NCI-H187 treated with DMSO at 0.1 percent for 48 hours (cell line): ENCODE results near the gene BTNL9.
"Not testable (repeated sequence)": the region's sequence is repeated elsewhere in the genome, so short reads cannot be mapped to it uniquely, and the experiment has no call there.

Source experiments
- DNase-seq: peaks from one replicate; lab custom pipeline; 2025; lab: John Stamatoyannopoulos, UW

Gene BTNL9

DNA sequence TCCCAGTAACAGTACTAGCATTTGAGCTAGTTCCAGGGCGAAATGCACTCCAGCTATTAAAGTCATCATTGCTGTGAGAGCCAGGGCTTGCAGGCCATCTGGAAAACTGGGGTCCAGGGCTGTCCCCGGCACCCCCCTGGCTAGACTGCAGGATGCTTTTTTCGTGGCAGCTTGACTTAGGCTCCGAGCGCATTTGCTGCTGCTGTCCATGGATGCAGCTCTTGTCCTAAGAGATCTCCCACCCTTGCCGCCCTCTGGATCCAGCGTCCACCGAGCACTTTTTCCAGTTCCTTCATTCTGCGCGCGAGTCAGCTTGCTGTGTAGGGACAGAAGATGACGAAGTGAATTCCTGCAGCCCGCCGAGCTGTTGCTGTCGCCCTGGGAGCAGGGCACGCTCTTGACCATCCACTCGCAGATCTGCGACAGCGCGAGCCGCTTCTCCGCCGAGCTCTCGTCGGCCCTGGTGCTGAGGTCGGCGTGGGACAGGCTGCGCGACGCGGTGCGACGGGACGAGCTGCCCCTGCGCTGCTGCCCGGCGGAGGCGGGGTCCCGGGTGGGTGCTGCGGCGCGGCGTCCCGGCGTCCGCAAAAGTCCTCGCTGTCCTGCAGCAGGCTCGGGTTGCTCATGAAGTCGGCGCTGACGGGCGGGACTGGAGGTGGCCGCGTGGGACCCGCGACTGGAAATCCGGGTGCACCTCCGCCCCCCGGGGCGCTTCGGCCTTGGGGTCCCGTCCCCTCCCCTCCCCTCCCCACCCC is 60.2 kb downstream of the BTNL9 start:
- DNase-seq: no peak

DNA sequence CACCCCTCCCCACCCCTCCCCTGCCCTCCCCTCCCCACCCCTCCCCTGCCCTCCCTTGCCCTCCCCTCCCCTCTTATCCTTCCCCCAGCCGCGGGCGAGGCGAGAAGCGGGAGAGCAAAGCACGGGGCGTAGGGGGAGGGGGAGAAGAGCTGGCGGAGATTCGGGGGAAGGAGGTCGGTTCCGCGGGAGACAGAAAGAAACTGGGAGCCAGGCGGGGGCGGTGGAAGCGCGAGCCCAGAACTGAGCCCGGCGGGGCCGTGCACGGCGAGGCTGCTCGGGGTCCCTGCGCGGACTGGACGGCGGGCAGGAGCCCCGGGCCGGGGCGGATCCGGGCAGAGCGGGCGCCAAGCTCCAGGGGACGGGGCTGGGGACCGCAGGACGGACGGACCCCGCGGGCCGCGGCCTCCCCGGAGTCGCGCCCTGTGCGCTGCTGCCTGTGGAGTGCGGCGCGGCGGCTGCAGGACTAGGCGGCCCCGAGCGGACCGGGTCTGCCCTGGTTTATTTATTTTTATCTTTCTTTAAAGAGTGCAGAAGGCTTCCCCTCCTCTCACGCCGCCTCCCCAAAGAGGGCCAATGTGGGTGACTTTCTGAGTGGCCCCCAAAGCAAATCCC is 61.1 kb downstream of the BTNL9 start:
- DNase-seq: not testable (repeated sequence)

DNA sequence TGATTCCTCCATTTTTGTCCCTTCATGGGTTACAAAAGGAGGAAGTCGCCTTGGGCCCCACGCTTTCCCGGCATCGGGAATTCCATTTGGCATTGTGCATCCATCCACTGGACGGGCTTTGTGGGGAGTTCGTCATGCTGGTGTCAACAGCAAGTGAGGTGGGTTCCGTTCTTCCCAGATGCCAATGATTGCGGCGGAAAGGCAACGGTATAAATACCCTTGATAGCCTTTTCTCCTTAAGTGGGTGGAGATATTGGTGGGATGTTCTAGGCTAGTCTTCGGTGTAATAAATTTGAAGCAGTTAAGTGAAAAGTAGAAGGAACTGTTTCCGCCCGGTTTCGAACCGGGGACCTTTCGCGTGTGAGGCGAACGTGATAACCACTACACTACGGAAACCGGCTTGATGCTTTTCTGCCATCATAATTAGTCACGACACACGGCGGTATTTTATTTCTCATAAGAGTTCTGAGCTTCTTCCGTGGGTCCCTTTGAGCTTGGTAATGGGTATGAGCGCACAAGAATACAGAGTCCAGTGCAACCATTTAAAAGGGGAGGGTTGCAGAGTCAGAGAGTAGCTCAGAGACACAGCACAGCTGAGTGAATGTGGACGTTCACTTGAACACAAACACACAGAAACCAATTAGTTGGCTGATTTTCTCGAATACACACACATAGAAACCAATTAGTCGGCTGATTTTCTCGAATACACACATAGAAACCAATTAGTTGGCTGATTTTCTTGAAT is 62.0 kb downstream of the BTNL9 start:
- not testable (repeated sequence) for DNase-seq

DNA sequence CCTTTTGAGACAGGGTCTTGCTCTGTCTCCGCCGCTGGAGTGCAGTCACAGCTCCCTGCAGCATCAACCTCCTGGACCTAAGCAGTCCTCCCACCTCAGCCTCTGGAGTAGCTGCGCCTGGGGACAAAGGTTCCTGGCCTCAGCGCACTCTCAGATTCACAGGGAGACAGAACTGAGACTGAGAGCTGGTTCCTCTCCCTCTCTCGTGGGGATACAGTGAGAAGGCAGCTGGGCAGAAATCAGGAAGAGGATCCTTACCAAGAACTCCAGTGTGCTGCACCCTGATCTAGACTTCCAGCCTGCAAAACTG is 64.1 kb downstream of the BTNL9 start:
- DNase-seq: not testable (repeated sequence)

DNA sequence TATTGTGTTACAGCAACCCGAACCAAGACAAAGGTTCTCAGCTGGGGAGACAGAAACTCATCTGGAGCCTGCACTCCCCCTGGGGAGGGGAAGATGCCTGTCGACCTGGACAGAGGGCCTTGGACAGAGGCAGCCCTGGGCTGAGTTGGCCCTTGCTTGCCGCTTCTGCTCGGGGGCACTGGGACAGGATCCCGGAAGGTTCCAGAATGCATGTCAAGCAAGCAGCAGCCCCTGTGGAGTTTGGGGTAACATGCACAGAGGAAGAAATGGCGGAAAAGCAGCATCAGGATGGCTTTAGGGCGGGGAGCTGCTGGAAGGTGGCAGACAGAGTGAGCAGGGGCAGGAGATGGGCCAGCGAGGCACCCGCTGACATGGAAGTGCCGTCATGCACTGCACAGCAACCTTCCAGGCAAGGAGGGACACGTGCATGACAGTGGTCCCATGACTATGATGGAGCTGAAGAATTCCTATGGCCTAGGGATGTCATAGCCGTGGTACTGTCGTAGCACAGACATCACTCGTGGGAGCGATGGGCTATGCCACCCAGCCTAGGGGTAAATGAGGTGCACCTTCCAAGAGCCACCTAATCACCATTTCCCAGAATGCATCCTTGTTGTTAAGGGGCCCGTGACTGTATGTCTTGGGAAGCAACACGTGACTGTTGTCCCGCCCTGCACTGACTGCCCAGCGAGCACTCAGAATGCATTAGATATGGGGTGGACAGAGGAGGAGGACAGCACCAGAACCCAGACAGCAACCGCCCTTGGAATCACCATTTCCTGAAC is 64.7 kb downstream of the BTNL9 start:
- not testable (repeated sequence) for DNase-seq

DNA sequence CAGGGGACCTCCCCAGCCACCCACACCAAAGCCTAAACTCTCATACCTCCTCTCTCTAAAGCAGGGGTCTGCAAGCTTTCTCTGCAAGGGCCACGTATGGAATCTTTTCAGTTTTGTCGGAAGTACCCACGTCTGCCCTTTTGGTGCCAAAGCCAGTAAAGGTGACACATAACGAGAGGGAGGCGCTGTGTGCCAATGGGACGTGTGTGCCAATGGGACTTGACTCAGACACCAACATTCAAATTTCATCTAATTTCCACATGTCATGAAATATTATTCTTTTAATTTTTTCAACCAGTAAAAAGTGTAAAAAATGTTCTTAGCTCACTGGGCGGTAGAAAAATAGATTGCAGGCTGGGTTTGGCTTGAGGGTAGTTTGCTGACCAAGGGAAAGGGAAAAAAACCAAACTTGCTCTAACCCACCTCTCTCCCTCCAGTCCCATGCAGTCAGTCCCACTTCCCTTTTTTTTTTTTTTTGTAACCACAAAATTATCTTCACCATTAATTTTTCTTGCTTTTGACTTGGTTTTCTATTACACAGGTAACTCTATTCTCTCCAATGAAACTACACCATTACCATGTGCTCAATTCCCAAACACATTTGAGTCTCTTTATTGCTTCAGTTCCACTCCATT is 65.4 kb downstream of the BTNL9 start:
- DNase-seq: no peak

DNA sequence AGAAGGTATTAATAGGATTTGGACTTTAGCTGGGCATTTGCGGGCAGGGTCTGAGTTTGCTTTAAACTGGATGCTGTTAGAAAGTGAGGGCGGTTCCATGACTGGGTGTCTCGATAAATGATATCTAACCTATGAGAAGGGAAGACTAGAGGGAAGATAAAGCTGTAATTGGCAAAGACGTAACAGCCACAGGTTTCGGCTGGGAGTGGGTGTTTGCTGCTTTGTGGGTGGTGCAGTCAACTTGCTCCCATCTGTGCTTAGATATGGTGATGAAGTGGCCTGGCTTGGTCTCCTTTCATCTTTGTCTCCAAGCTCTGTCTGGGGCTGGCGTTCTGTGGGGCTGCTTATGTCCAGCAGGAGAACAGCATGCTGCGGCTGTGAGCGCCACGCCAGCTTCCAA is 67.6 kb downstream of the BTNL9 start:
- DNase-seq: no peak

DNA sequence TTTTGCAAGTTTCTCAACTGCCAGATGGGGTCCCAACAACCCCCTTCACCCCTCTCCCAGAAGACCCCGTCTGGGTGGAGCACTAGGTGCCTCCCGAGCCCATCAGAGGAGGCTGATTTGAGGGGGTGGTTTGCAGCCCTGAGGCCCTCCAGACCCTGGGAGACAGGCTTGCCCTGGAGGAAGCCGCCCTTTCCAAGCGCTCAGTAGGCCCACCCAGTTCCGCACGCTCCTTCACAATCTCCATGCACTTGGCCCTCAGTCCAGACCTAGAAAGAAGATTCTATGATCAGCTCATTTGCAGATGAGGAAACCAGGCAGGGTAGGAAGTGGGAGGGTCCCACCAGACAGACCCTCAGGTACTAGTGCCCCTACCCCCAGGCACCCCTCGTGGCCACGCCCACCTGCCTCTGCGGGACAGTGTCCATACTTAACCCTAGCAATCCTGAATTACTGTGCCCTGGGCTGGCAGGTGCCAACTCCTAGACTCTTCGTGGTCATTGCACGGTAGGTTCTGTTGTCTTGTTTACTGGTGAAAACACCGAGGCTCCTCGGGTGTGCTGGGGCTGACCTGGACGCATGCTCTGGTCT is 68.6 kb downstream of the BTNL9 start:
- DNase-seq: no peak

DNA sequence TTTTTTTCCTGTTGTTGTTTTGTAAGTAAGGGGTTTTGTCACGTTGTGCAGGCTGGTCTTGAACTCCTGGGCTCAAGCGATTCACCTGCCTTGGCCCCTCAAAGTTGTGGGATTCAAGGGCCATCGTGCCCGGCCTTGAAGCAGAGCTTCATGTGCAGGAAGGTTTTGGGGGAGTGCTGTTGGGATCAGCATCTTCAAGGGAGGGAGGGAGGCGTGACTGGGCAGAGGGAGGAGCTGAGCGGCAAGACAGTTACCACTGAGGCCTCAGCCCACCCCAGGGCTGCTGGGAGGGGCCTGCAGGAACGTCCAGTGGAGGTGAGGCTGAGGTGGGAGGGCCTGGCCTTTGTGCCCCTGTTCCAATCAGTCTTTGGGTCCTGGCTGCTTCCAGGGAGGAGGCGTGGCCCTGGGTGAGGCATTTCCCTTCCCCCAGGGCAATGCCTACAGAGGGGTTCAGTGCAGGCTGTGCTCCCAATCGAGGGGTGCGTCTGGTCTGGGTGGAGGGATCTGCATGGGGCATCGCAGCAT is 69.5 kb downstream of the BTNL9 start:
- DNase-seq: no peak

DNA sequence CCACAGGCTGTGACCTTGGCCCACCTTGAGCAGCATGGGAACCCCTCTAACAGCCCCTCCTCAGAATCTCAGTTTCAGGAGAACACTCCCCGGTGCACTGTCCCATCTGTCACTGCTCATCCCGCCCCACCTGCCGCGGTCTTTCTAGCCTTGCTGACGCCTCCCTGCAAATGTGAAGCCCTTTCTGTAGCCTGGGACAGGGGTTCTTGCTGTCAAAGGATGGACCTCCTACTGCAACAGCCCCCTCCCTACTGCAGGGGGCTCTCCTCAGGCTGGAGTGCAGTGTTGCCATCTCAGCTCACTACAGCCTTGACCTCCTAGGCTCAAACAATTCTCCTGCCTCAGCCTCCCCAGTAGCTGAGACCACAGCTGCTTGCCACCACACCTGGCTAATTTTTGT is 70.9 kb downstream of the BTNL9 start:
- DNase-seq: no peak
